ENCODE data around the gene ZNF462. TPM values are rescaled to one million over a fixed set of nuclear protein-coding genes. Genes with fewer than 3 reads are reported as not detected.

ZNF462 gene
- total RNA-seq, 6 donors from 2014 or later: 17.9 to 85.9 (median 21.2) TPM

DNA sequence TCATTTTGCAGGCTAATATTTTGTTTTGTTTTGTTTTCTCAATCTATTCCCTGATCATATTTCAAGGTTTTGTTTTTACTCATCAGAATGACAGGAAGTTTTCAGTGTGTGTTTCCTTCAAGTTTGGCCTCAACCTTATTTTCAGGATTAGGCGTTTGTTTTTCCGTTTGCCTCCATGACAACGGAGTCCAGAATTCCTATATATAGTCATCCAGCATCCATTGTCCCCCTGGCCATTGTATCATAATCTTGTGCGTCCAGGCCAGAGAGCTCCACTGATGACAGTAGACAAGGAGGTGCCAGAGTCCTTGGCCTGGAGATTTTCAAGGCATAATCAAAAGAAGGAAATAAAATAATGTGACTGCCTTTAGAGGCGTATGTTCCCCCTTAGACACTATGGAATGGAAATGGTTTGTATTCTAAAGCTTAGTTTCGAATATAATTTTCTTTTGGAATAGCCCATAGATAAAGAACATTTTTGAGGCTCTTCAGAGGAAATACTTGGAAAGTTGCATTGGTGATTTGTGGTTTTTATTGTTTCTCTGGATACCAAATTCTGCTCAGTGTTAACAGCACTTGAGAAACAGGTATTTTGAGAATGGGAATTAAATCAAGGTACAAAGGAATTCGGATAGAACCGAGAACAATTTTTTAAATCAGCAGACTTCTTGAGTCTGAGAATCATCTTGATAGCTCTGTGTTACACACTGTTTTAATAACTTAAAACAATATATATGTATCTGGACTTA lies 99.8 kb downstream of the ZNF462 start:
- no peaks in the 10 kb centered on the region for H3K36me3 ChIP-seq
- ATAC-seq (ENCODE audit: low FRiP score in 2 of 2): no peak
- H3K4me3 ChIP-seq: no peak overlapping the region
- 62 to 73% methylated on average over 8 of the region's 8 CpGs for WGBS, 2 donors
- H3K9me3 ChIP-seq: no peaks in the 10 kb centered on the region
- no peak for DNase-seq
- H3K27ac ChIP-seq: peak overlapping the region in 3 of 4 donors; percentile 19 to 78 (median 43)
- H3K4me1 ChIP-seq: peaks cover 0 to 8% (median 3%) of the 10 kb centered on the region in 4 donors
- TF ChIP-seq POLR2A (IDR thresholded peaks at IDR 0.05) (no peak), POLR2AphosphoS5 (IDR thresholded peaks at IDR 0.05) (peak in 1 of 2 donors; percentile 7), EP300 (IDR thresholded peaks at IDR 0.05) (peak in 1 of 4 donors; percentile 4)
- TF ChIP-seq, protein P1, sequence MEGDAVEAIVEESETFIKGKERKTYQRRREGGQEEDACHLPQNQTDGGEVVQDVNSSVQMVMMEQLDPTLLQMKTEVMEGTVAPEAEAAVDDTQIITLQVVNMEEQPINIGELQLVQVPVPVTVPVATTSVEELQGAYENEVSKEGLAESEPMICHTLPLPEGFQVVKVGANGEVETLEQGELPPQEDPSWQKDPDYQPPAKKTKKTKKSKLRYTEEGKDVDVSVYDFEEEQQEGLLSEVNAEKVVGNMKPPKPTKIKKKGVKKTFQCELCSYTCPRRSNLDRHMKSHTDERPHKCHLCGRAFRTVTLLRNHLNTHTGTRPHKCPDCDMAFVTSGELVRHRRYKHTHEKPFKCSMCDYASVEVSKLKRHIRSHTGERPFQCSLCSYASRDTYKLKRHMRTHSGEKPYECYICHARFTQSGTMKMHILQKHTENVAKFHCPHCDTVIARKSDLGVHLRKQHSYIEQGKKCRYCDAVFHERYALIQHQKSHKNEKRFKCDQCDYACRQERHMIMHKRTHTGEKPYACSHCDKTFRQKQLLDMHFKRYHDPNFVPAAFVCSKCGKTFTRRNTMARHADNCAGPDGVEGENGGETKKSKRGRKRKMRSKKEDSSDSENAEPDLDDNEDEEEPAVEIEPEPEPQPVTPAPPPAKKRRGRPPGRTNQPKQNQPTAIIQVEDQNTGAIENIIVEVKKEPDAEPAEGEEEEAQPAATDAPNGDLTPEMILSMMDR (IDR thresholded peaks at IDR 0.05): no peak
- no peaks in the 10 kb centered on the region for H3K27me3 ChIP-seq

DNA sequence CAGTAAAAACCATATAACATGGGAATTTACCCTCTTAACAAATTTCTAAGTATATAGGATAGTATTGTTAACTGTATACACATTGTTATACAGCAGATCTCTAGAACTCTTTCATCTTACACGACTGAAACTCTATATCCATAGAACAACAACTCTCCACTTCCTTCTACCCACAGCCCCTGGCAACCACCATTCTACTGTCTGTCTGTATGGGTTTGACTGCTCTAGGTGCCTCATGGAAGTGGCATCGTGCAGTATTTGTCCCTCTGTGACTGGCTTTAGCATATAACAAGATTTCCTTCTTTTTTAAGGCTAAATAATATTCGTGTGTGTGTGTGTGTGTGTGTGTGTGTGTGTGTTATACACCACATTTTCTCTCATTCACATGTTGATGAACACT lies 100.7 kb downstream of the ZNF462 start:
- ATAC-seq (ENCODE audit: low FRiP score in 2 of 2) (no peak), DNase-seq (no peak)
- Histone ChIP-seq H3K4me3 (no peak overlapping the region), H3K9me3 (no peaks in the 10 kb centered on the region), H3K36me3 (no peaks in the 10 kb centered on the region), H3K27ac (peak overlapping the region in 2 of 4 donors; percentile 23 to 43), H3K27me3 (no peaks in the 10 kb centered on the region), H3K4me1 (peaks cover 0 to 8% (median 3%) of the 10 kb centered on the region in 4 donors)
- no peak for TF ChIP-seq POLR2AphosphoS5 (IDR thresholded peaks at IDR 0.05)
- TF ChIP-seq, protein P1 (IDR thresholded peaks at IDR 0.05): no peak
- no peak for TF ChIP-seq EP300 (IDR thresholded peaks at IDR 0.05)
- no peak for TF ChIP-seq POLR2A (IDR thresholded peaks at IDR 0.05)
- whole genome bisulfite sequencing, 2 donors: 76 to 79% methylated on average over 3 of the region's 3 CpGs

DNA sequence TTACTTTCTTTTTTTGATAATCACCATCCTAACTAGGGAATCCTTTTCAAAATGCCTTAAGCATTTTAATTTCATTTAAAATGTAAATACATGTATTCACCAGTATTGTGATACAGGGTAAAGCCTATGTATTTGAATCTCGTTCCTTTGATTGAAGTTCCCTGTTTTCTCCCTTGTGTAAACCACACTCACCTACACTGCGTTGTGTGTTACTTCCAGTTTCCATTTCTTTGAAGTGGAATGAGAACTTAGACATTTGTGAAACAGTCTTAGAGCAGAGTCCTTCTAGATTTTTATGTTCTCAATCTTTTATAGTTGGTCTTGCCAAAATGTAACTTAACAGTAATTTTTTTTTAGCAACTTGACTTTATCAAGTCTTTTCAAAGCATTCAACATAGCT lies 101.4 kb downstream of the ZNF462 start:
- H3K27ac ChIP-seq: peak overlapping the region in 1 of 4 donors; percentile 23
- no peak for ATAC-seq (ENCODE audit: low FRiP score in 2 of 2)

DNA sequence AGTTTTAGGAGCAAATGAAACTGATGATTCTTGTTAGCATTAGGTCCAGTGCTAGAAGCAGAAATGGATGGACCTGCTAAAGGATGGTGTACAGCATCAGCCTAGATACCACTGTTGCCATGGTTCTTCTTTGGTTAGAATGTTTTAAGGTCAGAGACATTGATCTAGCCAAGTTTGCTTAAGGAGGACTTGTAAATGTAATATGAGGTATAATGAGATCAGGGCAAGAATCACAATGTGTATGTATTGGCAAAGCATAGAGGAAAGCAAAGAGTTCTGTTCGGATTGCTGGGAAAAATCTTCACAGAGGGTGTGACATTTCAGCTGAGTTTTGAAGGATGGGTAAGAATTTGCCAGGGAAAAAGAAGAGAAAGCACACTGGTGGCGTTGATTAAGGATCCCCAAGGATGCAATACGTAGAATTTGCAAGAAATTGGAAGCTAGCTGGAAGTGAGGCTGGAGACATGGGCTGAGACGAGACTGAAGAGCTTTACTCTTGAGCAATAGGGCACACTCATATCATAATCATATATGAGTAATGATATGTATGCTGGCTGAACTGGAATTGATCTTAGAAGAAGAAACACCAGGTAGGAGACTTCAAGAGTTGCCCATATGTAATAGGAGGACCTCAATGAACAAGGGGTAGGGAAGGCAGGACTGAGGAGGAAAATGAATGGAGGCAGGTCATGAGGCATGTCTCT lies 102.0 kb downstream of the ZNF462 start:
- Histone ChIP-seq H3K4me3 (no peak overlapping the region), H3K36me3 (no peaks in the 10 kb centered on the region), H3K4me1 (peaks cover 0 to 8% (median 3%) of the 10 kb centered on the region in 4 donors), H3K27ac (no peak overlapping the region), H3K27me3 (no peaks in the 10 kb centered on the region), H3K9me3 (no peaks in the 10 kb centered on the region)
- 89% methylated on average over 4 of the region's 4 CpGs for WGBS, 2 donors
- TF ChIP-seq POLR2A (IDR thresholded peaks at IDR 0.05) (no peak), EP300 (IDR thresholded peaks at IDR 0.05) (no peak), POLR2AphosphoS5 (IDR thresholded peaks at IDR 0.05) (no peak)
- TF ChIP-seq, protein P1 (IDR thresholded peaks at IDR 0.05): no peak
- DNase-seq (no peak), ATAC-seq (ENCODE audit: low FRiP score in 2 of 2) (no peak)

More for the DNA sequence above, 101.4 kb downstream of the ZNF462 start:
- no peak overlapping the region for H3K4me3 ChIP-seq
- peaks cover 0 to 8% (median 3%) of the 10 kb centered on the region in 4 donors for H3K4me1 ChIP-seq
- no peaks in the 10 kb centered on the region for H3K27me3 ChIP-seq
- no peak for DNase-seq
- 51 to 53% methylated on average over 2 of the region's 2 CpGs for WGBS, 2 donors
- H3K36me3 ChIP-seq: no peaks in the 10 kb centered on the region
- TF ChIP-seq POLR2A (IDR thresholded peaks at IDR 0.05): no peak
- TF ChIP-seq, protein P1 (IDR thresholded peaks at IDR 0.05): no peak
- TF ChIP-seq EP300 (IDR thresholded peaks at IDR 0.05): no peak
- no peak for TF ChIP-seq POLR2AphosphoS5 (IDR thresholded peaks at IDR 0.05)
- H3K9me3 ChIP-seq: no peaks in the 10 kb centered on the region
